Sigmoid colon (tissue), 4 donors: ENCODE measurements around the gene ACTN4.

Source experiments
- CTCF ChIP-seq, 4 experiments: fragments of 450-650 bp in 3 of 4; fragments of 200-600 bp in 1 of 4; IDR thresholded peaks; one replicate each; pipeline ENCODE4 v1.5.1; 2016 to 2019; ENCODE audit warnings: antibody characterized with exemption in 4 of 4, mild to moderate bottlenecking in 3 of 4, moderate library complexity in 2 of 4
- EP300 ChIP-seq, 4 donors: sonication (generic); formaldehyde crosslinking; IDR thresholded peaks; one replicate each; pipeline ENCODE4 v1.6.1; 2017; ENCODE audit warnings: antibody characterized with exemption in 4 of 4
- POLR2A ChIP-seq, 2 donors: fragments of 450-650 bp; IDR thresholded peaks; one replicate each; pipeline ENCODE4 v1.6.1; 2016; ENCODE audit warnings: antibody characterized with exemption in 2 of 2, mild to moderate bottlenecking in 2 of 2, moderate library complexity in 2 of 2
- POLR2AphosphoS5 ChIP-seq, 4 donors: sonication (generic); formaldehyde crosslinking; IDR thresholded peaks; one replicate each; pipeline ENCODE4 v1.6.1; 2017; ENCODE audit warnings: antibody characterized with exemption in 4 of 4

- TF ChIP-seq CTCF (IDR thresholded peaks at IDR 0.05) (no peak), EP300 (IDR thresholded peaks at IDR 0.05) (no peak), POLR2AphosphoS5 (IDR thresholded peaks at IDR 0.05) (no peak), POLR2A (IDR thresholded peaks at IDR 0.05) (no peak)
These were observed 97.4 kb downstream of the ACTN4 start for GRCh38 chr19:38744874-38745273.
